IMR-90 (cell line): ENCODE results near the gene TANGO2. TPM values are rescaled to one million over a fixed set of nuclear protein-coding genes. Genes with fewer than 3 reads are reported as not detected.

Experiments used
- ATAC-seq: fragments of 200-7000 bp; cut with Tn5 transposase; 2 replicates; pipeline ENCODE4 v1.9.1; 2020; ENCODE audit warnings: low read depth, mild to moderate bottlenecking, moderate library complexity
- BruUV-seq: library from RNA; stranded (reverse); fragments of 400-500 nt; replicated peaks from 2 replicates; lab custom pipeline; 2021; lab: Mats Ljungman, UMichigan
- CTCF ChIA-PET: fragments of 300-600 bp; formaldehyde crosslinking; extraction: SDS; loops from one replicate; lab custom pipeline; 2021; ENCODE audit warnings: antibody characterized with exemption; lab: Yijun Ruan, JAX
- POLR2A ChIA-PET: fragments of 300-600 bp; sonication (Branson Sonifier 250); formaldehyde crosslinking; loops from one replicate; lab custom pipeline; 2022; ENCODE audit warnings: antibody characterized with exemption; ENCODE audit not compliant: unreplicated experiment; lab: Charles Lee
- DNase-seq: peaks from one replicate; pipeline ENCODE4 v3.0.0; 2013
- H2AFZ ChIP-seq: replicated peaks from 2 replicates; pipeline ENCODE3; 2013; ENCODE audit warnings: low read length, mild to moderate bottlenecking; ENCODE audit not compliant: poor library complexity
- H2AK5ac ChIP-seq: 2 replicates; pipeline ENCODE4 v1.6.1; 2013; ENCODE audit warnings: low read depth, low read length, inconsistent platforms
- H2AK9ac ChIP-seq: replicated peaks from 2 replicates; pipeline ENCODE3; 2013; ENCODE audit warnings: mild to moderate bottlenecking, low read depth, low read length, moderate library complexity; ENCODE audit not compliant: poor library complexity
- H2BK120ac ChIP-seq: 2 replicates; pipeline ENCODE4 v1.6.1; 2013; ENCODE audit warnings: low read depth, low read length, inconsistent platforms
- H2BK15ac ChIP-seq: 3 replicates; pipeline ENCODE4 v1.6.1; 2013; ENCODE audit warnings: low read depth, low read length, inconsistent platforms
- H2BK20ac ChIP-seq: 2 replicates; pipeline ENCODE4 v1.6.1; 2013; ENCODE audit warnings: low read depth, mild to moderate bottlenecking, inconsistent platforms, low read length, moderate library complexity
- H2BK5ac ChIP-seq: 2 replicates; pipeline ENCODE4 v1.6.1; 2013; ENCODE audit warnings: mild to moderate bottlenecking, low read depth, low read length, inconsistent platforms; ENCODE audit not compliant: poor library complexity, severe bottlenecking
- H3K14ac ChIP-seq: replicated peaks from 2 replicates; pipeline ENCODE4 v1.6.1; 2013; ENCODE audit warnings: low read depth, low read length, inconsistent platforms
- H3K18ac ChIP-seq: 2 replicates; pipeline ENCODE4 v1.6.1; 2013; ENCODE audit warnings: low read depth, low read length, control low read depth
- H3K23ac ChIP-seq: 2 replicates; pipeline ENCODE4 v1.6.1; 2013; ENCODE audit warnings: low read depth, low read length, inconsistent platforms
- H3K27ac ChIP-seq: 2 replicates; pipeline ENCODE4 v1.5.1; 2013; ENCODE audit warnings: mild to moderate bottlenecking, control low read depth, low read length; ENCODE audit not compliant: insufficient read depth
- H3K27me3 ChIP-seq: 2 replicates; pipeline ENCODE4 v1.6.1; 2013; ENCODE audit warnings: low read length; ENCODE audit not compliant: control insufficient read depth, insufficient read depth
- H3K36me3 ChIP-seq: 2 replicates; pipeline ENCODE4 v1.6.1; 2013; ENCODE audit warnings: low read length, mixed read lengths; ENCODE audit not compliant: control insufficient read depth, insufficient read depth
- H3K4ac ChIP-seq: 2 replicates; pipeline ENCODE4 v1.6.1; 2013; ENCODE audit warnings: low read depth, low read length, inconsistent platforms
- H3K4me1 ChIP-seq: 2 replicates; pipeline ENCODE4 v1.6.1; 2013; ENCODE audit warnings: low read length, mixed read lengths; ENCODE audit not compliant: control insufficient read depth, insufficient read depth
- H3K4me2 ChIP-seq: 2 replicates; pipeline ENCODE4 v1.6.1; 2013; ENCODE audit warnings: low read depth, mild to moderate bottlenecking, control low read depth, low read length, moderate library complexity
- H3K4me3 ChIP-seq: 2 replicates; pipeline ENCODE4 v1.5.1; 2013; ENCODE audit warnings: low read depth, mild to moderate bottlenecking, control low read depth, low read length, moderate library complexity; ENCODE audit not compliant: insufficient read depth
- H3K56ac ChIP-seq: 2 replicates; pipeline ENCODE4 v1.6.1; 2013; ENCODE audit warnings: low read length, inconsistent platforms; ENCODE audit not compliant: insufficient read depth; ENCODE audit errors: extremely low read depth
- H3K79me1 ChIP-seq, 2 experiments: 2 replicates each; pipeline ENCODE4 v1.6.1; 2013; ENCODE audit warnings: low read length in 2 of 2, inconsistent platforms in 1 of 2, low read depth in 1 of 2
- H3K9ac ChIP-seq: 2 replicates; pipeline ENCODE4 v1.6.1; 2013; ENCODE audit warnings: low read depth, low read length, control low read depth
- H3K9me1 ChIP-seq: 2 replicates; pipeline ENCODE4 v1.6.1; 2013; ENCODE audit warnings: low read length, inconsistent platforms; ENCODE audit not compliant: insufficient read depth
- H3K9me3 ChIP-seq: 2 replicates; pipeline ENCODE4 v1.6.1; 2013; ENCODE audit warnings: low read length; ENCODE audit not compliant: control insufficient read depth, insufficient read depth
- H4K20me1 ChIP-seq: 2 replicates; pipeline ENCODE4 v1.6.1; 2013; ENCODE audit warnings: low read length, inconsistent platforms; ENCODE audit not compliant: insufficient read depth
- H4K5ac ChIP-seq: 2 replicates; pipeline ENCODE4 v1.6.1; 2013; ENCODE audit warnings: mild to moderate bottlenecking, low read depth, low read length, control low read depth
- H4K8ac ChIP-seq, 2 experiments: 2 replicates each; pipeline ENCODE4 v1.6.1; 2013; ENCODE audit warnings: low read depth in 2 of 2, low read length in 2 of 2, control low read depth in 1 of 2, inconsistent platforms in 1 of 2
- H4K91ac ChIP-seq: 2 replicates; pipeline ENCODE4 v1.6.1; 2013; ENCODE audit warnings: low read depth, low read length, inconsistent platforms; ENCODE audit not compliant: insufficient read depth
- CEBPB ChIP-seq: IDR thresholded peaks from 2 replicates; pipeline ENCODE4 v1.6.1; 2012; ENCODE audit warnings: low read depth, low read length, improper control_type of control experiment
- FOS ChIP-seq: fragments of 150-350 bp; IDR thresholded peaks from 2 replicates; pipeline ENCODE4 v1.6.1; 2016; ENCODE audit warnings: low read depth, low read length
- SMC3 ChIP-seq: fragments of 150-350 bp; IDR thresholded peaks from 2 replicates; pipeline ENCODE4 v1.6.1; 2016; ENCODE audit warnings: low read depth, mild to moderate bottlenecking, antibody characterized with exemption, low read length, moderate library complexity
- WGBS, 2 experiments: methylation state at CpG; one replicate each; pipeline versions ENCODE4 v1.1.5 to v1.1.7; 2013; ENCODE audit warnings: missing lambda C conversion rate in 2 of 2; ENCODE audit not compliant: insufficient read length in 1 of 2; ENCODE audit errors: extremely low coverage in 2 of 2; 5-methylcytosine and 5-hydroxymethylcytosine counted together
- dilution Hi-C: fragments of 300-500 bp; cut with HindIII; formaldehyde crosslinking; loops from one replicate; pipeline ENCODE4 v1.14.3; 2018; ENCODE audit warnings: low sequenced_read_pairs; ENCODE audit not compliant: unreplicated experiment
- in situ Hi-C: fragments of 300-500 bp; cut with MboI; formaldehyde crosslinking; loops from 3 replicates; pipeline ENCODE4 v1.14.3; 2019; ENCODE audit warnings: low sequenced_read_pairs, inconsistent platforms, mixed read lengths
- intact Hi-C: fragments of 100-400 bp; cut with micrococcal nuclease; formaldehyde crosslinking; loops from 2 replicates; pipeline ENCODE4 v1.10.0; 2022
- polyA plus RNA-seq, 3 experiments: library from polyadenylated mRNA; depleted of rRNA; stranded (reverse); fragments of >200 nt; gene quantifications; 2 replicates each; pipeline ENCODE4 v1.2.3, GENCODE V29; 2012; ENCODE audit warnings: low replicate concordance in 1 of 3
- total RNA-seq: library from RNA; depleted of rRNA; stranded (reverse); fragments of >200 nt; gene quantifications from 2 replicates; pipeline ENCODE4 v1.2.3, GENCODE V29; 2012
- TF ChIP-seq, protein P1 (sequence below): fragments of 150-350 bp; IDR thresholded peaks from 2 replicates; pipeline ENCODE4 v1.6.1; 2017; ENCODE audit warnings: mild to moderate bottlenecking, antibody characterized with exemption, low read length, low read depth
- TF ChIP-seq, protein P2 (sequence below): conservative IDR thresholded peaks from 2 replicates; pipeline ENCODE4 v1.5.1; 2012; ENCODE audit warnings: mild to moderate bottlenecking, low read depth, low read length, improper control_type of control experiment
- TF ChIP-seq, protein P3 (sequence below): fragments of 150-350 bp; IDR thresholded peaks from 2 replicates; pipeline ENCODE4 v1.6.1; 2016; ENCODE audit warnings: low read depth, mild to moderate bottlenecking, low read length, moderate library complexity, borderline replicate concordance

The TANGO2 gene
- total and polyA plus RNA-seq, 2 of the 4 experiments (the other 2 are of a cell fraction) = 45.1 to 75.1 TPM

DNA sequence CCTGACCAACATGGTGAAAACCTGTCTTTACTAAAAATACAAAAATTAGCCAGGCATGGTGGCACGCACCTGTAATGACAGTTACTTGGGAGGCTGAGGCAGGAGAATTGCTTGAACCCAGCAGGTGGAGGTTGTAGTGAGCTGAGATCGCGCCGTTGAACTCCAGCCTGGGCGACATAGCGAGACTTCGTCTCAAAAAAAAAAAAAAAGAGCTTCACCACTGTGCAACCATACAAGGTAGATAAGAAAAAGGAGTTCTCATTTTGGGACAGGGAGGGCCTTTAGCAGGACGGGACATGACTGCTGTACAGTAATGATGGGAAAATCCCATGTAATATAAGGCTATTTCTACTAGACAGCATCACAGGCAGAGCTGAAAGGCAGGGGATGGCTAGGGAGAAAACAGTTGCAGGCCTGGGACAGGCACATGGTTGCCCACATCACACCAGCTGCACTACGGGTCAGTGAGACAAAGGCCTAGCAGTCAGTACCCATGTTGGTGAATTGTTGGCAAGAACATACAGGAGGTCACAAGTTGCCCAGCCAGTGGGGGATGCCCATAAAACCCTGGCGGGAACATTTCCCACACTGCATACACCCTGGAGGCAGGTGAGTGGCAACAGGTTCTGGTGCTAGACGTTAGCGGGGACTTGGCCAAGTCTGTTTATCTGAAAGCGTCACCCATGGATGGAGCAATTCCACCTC, 5.4 kb downstream of the TANGO2 start:
- H2AK9ac ChIP-seq = no peak overlapping the region
- peaks cover 24 to 84% of the 10 kb centered on the region in 2 experiments for H3K79me1 ChIP-seq
- in situ Hi-C loops = no loop called here
- peaks cover 8% of the 10 kb centered on the region for H3K36me3 ChIP-seq
- no peak overlapping the region for H2AFZ ChIP-seq
- H3K14ac ChIP-seq = no peak overlapping the region
- H4K20me1 ChIP-seq = peaks cover 78% of the 10 kb centered on the region
- no peak overlapping the region for H3K9ac ChIP-seq
- H2BK5ac ChIP-seq = no peak overlapping the region
- H2AK5ac ChIP-seq = no peak overlapping the region
- no peak overlapping the region for H2BK15ac ChIP-seq
- no peak overlapping the region for H4K8ac ChIP-seq
- peaks cover 37% of the 10 kb centered on the region for H3K9me1 ChIP-seq
- no peaks in the 10 kb centered on the region for H3K9me3 ChIP-seq
- no peak overlapping the region for H3K4ac ChIP-seq
- dilution Hi-C loops = no loop called here
- H3K27ac ChIP-seq = no peak overlapping the region
- no peak overlapping the region for H2BK120ac ChIP-seq
- no peak overlapping the region for H2BK20ac ChIP-seq
- TF ChIP-seq, protein P1, sequence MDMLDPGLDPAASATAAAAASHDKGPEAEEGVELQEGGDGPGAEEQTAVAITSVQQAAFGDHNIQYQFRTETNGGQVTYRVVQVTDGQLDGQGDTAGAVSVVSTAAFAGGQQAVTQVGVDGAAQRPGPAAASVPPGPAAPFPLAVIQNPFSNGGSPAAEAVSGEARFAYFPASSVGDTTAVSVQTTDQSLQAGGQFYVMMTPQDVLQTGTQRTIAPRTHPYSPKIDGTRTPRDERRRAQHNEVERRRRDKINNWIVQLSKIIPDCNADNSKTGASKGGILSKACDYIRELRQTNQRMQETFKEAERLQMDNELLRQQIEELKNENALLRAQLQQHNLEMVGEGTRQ = no peak
- TF ChIP-seq SMC3 (no peak), CEBPB (no peak), FOS (no peak)
- TF ChIP-seq, protein P2, sequence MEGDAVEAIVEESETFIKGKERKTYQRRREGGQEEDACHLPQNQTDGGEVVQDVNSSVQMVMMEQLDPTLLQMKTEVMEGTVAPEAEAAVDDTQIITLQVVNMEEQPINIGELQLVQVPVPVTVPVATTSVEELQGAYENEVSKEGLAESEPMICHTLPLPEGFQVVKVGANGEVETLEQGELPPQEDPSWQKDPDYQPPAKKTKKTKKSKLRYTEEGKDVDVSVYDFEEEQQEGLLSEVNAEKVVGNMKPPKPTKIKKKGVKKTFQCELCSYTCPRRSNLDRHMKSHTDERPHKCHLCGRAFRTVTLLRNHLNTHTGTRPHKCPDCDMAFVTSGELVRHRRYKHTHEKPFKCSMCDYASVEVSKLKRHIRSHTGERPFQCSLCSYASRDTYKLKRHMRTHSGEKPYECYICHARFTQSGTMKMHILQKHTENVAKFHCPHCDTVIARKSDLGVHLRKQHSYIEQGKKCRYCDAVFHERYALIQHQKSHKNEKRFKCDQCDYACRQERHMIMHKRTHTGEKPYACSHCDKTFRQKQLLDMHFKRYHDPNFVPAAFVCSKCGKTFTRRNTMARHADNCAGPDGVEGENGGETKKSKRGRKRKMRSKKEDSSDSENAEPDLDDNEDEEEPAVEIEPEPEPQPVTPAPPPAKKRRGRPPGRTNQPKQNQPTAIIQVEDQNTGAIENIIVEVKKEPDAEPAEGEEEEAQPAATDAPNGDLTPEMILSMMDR = no peak
- TF ChIP-seq, protein P3, sequence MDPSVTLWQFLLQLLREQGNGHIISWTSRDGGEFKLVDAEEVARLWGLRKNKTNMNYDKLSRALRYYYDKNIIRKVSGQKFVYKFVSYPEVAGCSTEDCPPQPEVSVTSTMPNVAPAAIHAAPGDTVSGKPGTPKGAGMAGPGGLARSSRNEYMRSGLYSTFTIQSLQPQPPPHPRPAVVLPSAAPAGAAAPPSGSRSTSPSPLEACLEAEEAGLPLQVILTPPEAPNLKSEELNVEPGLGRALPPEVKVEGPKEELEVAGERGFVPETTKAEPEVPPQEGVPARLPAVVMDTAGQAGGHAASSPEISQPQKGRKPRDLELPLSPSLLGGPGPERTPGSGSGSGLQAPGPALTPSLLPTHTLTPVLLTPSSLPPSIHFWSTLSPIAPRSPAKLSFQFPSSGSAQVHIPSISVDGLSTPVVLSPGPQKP = no peak
- ChIA-PET CTCF (no interaction called here), POLR2A (no interaction called here)
- BruUV-seq = no TSS peak
- H3K56ac ChIP-seq = no peak overlapping the region
- ATAC-seq = no peak
- no peak overlapping the region for H3K4me2 ChIP-seq
- no CpG with 5 or more reads among the region's 13 CpGs for WGBS, 2 experiments
- no peak for DNase-seq
- no peak overlapping the region for H4K5ac ChIP-seq
- intact Hi-C loops = no loop called here
- H3K23ac ChIP-seq = no peak overlapping the region
- no peak overlapping the region for H3K4me3 ChIP-seq
- no peak overlapping the region for H4K91ac ChIP-seq
- no peak overlapping the region for H3K18ac ChIP-seq
- H3K27me3 ChIP-seq = no peaks in the 10 kb centered on the region
- peaks cover 9% of the 10 kb centered on the region for H3K4me1 ChIP-seq
